Activated T-helper 1 cell treated with anti-CD3 and anti-CD28 coated beads, Interleukin-12 subunit alpha, Interleukin-12 subunit beta, Interleukin-2, Interleukin-4 antibody, amounts not matched to agents 30 ng/mL and 10 ng/mL and 1 ng/mL, durations not matched to agents 14 hours and 24 hours and 36 hours (primary cell): ENCODE data around the gene APP. TPM values are rescaled to one million over a fixed set of nuclear protein-coding genes. Genes with fewer than 3 reads are reported as not detected.

Source experiments
- DNase-seq: peaks from one replicate; pipeline ENCODE4 v3.0.0; 2021; ENCODE audit warnings: low spot score
- H3K27ac Mint-ChIP-seq: one replicate; pipeline ENCODE4 v1.8.0; 2021; ENCODE audit warnings: mild to moderate bottlenecking, mixed read lengths
- H3K27me3 Mint-ChIP-seq: one replicate; pipeline ENCODE4 v1.8.0; 2022; ENCODE audit warnings: mild to moderate bottlenecking, moderate library complexity, mixed read lengths; ENCODE audit not compliant: insufficient read depth
- H3K36me3 Mint-ChIP-seq: one replicate; pipeline ENCODE4 v1.8.0; 2021; ENCODE audit warnings: low read depth, mixed read lengths
- H3K4me1 Mint-ChIP-seq: one replicate; pipeline ENCODE4 v1.8.0; 2021; ENCODE audit warnings: low read depth, mixed read lengths
- H3K4me3 Mint-ChIP-seq: one replicate; pipeline ENCODE4 v1.8.0; 2021; ENCODE audit warnings: mild to moderate bottlenecking, moderate library complexity, mixed read lengths
- H3K9me3 Mint-ChIP-seq: one replicate; pipeline ENCODE4 v1.8.0; 2021; ENCODE audit warnings: mixed read lengths
- intact Hi-C: fragments of 100-400 bp; cut with micrococcal nuclease; formaldehyde crosslinking; loops from one replicate; pipeline ENCODE4 v1.15.1; 2024
- total RNA-seq: library from RNA; stranded (reverse); gene quantifications from 2 replicates; pipeline ENCODE4 v1.2.3, GENCODE V29; 2022

Gene APP
- total RNA-seq, 1 donor from 2014 or later, result 66.6 TPM

DNA sequence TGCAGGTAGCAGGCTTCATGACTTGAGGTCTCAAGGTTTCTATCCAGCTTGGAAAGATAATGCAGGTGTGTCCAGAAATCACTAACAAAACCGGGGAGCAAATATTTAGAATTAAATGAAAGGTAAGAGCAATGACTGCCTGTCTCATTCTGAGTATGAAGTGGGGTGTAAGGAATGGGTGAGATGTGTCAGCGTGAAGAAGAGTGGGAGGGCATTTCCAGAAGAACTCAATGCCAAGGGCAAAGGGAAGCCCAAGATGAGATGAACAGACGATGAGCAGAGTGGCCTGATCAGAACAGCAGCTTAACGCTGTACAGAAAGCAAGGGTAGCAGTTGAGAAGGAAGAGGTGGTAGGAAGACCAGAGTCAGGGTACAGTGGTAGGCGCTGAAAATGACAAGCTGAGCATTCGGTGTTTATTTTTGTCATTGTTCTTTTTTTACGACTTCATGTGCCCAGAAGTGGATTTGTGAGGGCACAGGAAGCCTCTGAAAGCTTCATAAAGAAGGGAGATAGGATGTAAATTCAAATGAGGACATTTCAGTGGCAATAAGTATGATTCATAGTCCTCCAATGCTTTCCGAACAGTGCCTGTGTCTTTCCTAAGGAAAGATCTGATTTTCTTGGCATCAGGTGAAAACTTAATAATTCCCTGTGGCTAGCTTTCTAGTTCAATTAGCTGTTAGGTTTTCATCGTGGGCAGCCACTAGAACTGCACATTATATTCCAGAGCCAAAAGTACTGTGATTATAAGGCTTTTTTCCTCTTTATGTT, 190.5 kb downstream of the APP start:
- no peaks in the 10 kb centered on the region for H3K4me1 Mint-ChIP-seq
- no peak for DNase-seq
- intact Hi-C loops, result no loop called here
- H3K9me3 Mint-ChIP-seq, result no peaks in the 10 kb centered on the region
- no peaks in the 10 kb centered on the region for H3K27me3 Mint-ChIP-seq
- H3K27ac Mint-ChIP-seq, result peak overlapping the region; percentile 61
- peaks cover 16% of the 10 kb centered on the region for H3K36me3 Mint-ChIP-seq
- no peak overlapping the region for H3K4me3 Mint-ChIP-seq

DNA sequence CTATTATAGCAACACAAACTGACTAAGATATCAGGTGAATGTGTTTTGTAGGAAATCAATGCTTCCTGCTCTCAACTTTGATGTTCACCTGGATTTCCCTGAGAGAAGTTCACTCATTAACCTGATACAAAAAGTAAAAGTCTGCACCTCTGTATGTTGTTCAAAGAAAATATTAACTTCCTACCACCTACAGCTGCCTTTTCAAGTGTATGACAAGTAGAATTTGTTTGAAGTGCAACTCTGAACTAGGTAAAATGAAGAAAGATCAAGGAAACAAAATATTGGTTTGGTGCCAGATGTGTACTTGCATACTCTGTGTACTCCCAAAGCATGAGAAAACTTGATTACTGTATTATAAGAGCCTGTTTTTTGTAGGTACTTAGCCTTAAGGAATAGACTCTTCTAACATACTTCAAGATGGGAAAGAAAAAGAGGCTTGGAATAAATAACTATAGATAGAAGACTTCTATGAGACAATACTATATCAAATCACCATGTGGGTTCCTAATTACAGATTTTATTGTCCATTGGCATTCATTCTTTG, 193.4 kb downstream of the APP start:
- no peak overlapping the region for H3K4me3 Mint-ChIP-seq
- no peak overlapping the region for H3K27ac Mint-ChIP-seq
- no peak for DNase-seq
- H3K4me1 Mint-ChIP-seq, result no peaks in the 10 kb centered on the region
- no peaks in the 10 kb centered on the region for H3K9me3 Mint-ChIP-seq
- intact Hi-C loops, result no loop called here
- peaks cover 26% of the 10 kb centered on the region for H3K36me3 Mint-ChIP-seq
- no peaks in the 10 kb centered on the region for H3K27me3 Mint-ChIP-seq

DNA sequence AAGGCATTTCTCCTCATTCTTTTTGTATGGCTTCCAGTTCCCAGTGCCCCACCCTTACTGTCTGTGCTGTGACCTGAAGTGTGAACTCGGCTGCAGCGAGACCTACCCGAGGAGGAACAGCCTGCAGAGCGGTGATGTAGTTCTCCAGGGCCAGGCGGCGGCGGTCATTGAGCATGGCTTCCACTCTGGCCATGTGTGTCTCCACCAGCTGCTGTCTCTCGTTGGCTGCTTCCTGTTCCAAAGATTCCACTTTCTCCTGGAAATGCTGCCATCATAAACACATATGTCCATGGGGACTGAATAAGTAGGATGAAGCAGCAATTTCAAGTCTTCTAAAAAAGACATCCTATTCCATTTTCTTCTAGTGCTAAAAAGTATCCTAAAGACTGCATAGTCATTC, 195.6 kb downstream of the APP start:
- H3K27me3 Mint-ChIP-seq, result no peaks in the 10 kb centered on the region
- H3K9me3 Mint-ChIP-seq, result peaks cover 5% of the 10 kb centered on the region
- intact Hi-C loops, result no loop called here
- peaks cover 29% of the 10 kb centered on the region for H3K36me3 Mint-ChIP-seq
- H3K4me1 Mint-ChIP-seq, result no peaks in the 10 kb centered on the region
- DNase-seq, result no peak
- H3K27ac Mint-ChIP-seq, result no peak overlapping the region
- no peak overlapping the region for H3K4me3 Mint-ChIP-seq

DNA sequence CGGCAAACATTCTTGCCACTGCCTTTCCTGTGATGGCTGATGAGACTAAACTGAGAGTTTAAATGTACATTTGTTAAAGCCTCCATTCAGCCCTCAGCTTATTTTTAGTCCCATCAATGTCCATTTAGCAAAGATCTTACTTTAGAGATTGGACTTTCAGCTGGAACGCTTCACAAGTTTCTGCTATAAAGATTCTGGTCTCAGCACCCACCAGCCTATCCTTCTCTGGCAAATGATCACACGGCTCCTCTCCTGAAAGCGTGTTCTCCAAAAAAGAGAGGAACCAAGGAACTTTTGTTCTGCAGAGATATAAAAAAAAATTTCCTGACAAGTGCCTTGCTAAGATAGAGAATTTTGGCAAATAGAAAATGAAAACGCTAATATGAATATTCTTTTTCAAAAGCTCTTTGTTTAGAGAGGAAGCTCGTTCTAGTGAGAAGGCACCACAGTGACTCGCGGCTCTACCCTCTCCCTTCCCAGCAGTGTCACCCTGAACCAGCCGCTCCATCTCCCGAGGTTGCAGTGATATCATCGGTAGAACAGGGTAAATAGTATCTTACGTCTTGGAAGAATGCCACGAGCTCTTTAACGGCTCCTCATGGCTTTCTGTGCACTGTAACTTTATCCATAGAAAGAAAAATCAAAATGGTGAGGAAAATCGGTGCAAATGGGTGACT, 200.2 kb downstream of the APP start:
- Mint-ChIP-seq H3K36me3 (peaks cover 22% of the 10 kb centered on the region), H3K4me3 (no peak overlapping the region), H3K27me3 (no peaks in the 10 kb centered on the region), H3K27ac (no peak overlapping the region), H3K4me1 (peaks cover 12% of the 10 kb centered on the region), H3K9me3 (peaks cover 5% of the 10 kb centered on the region)
- DNase-seq, result no peak
- intact Hi-C loops, result no loop called here

DNA sequence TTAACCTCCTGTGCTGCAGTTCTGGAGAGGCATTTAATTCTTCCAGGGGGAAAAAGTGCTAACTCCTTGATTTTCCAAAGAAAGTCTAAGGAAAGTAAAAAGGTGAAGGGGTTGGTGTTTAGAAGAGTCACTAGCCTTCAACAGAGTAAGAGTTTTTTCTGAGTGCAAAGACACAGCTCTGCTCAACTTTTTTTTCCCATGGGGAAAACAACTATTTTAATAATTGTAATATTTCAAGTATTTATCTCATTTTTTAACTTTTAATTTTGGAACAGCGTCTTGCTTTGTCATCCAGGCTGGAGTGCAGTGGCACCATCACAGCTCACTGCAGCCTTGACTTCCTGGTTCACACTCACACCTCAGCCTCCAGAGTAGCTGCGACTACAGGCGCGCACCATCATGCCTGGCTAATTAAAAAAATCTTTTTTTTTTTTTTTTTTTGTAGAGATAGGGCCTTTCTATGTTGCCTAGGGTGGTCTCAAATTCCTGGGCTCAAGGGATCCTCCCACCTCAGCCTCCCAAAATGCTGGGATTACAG, 202.6 kb downstream of the APP start:
- no peak for DNase-seq
- peak overlapping the region; percentile 67 for H3K27ac Mint-ChIP-seq
- intact Hi-C loops, result no loop called here

DNA sequence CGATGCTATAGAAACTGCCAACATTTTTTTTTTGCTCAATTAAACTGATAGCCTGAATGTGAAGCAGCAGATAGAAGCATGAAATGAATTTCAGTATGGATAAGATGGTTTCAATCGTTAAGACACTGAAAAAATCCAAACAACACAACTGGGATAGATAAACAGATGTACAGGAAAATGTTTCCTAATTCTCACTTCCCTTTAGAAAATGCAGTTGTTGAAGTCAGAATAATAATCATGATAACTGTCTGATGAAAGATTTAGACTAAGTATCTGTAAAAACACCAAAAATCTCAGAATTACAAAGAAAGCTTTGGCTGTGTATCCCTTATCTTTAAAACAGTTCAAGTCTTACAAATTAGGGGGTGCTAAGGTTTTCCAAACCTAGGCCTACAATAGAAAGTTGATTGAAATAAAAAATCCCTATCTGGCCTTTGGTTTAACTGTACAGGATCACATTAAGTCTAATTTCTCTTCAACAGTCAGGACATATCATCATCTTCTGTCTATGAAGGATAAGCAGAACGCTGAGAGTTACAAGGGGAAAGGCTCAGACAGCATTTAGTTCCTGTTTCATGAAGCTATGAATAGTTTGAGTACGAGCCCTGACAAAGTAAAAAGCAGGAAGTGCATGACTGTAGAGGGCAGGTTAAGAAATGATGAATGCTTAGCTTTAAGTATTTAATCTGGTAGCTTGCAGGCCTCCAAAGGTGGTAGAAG, 203.2 kb downstream of the APP start:
- no peak overlapping the region for H3K4me3 Mint-ChIP-seq
- H3K9me3 Mint-ChIP-seq, result peaks cover 5% of the 10 kb centered on the region
- intact Hi-C loops, result no loop called here
- H3K27ac Mint-ChIP-seq, result peak overlapping the region; percentile 67
- peaks cover 8% of the 10 kb centered on the region for H3K36me3 Mint-ChIP-seq
- no peaks in the 10 kb centered on the region for H3K27me3 Mint-ChIP-seq
- DNase-seq, result no peak
- peaks cover 12% of the 10 kb centered on the region for H3K4me1 Mint-ChIP-seq

More for the DNA sequence above, 202.6 kb downstream of the APP start:
- Mint-ChIP-seq H3K27me3 (no peaks in the 10 kb centered on the region), H3K4me1 (peaks cover 12% of the 10 kb centered on the region), H3K9me3 (peaks cover 5% of the 10 kb centered on the region), H3K4me3 (no peak overlapping the region), H3K36me3 (peaks cover 14% of the 10 kb centered on the region)

DNA sequence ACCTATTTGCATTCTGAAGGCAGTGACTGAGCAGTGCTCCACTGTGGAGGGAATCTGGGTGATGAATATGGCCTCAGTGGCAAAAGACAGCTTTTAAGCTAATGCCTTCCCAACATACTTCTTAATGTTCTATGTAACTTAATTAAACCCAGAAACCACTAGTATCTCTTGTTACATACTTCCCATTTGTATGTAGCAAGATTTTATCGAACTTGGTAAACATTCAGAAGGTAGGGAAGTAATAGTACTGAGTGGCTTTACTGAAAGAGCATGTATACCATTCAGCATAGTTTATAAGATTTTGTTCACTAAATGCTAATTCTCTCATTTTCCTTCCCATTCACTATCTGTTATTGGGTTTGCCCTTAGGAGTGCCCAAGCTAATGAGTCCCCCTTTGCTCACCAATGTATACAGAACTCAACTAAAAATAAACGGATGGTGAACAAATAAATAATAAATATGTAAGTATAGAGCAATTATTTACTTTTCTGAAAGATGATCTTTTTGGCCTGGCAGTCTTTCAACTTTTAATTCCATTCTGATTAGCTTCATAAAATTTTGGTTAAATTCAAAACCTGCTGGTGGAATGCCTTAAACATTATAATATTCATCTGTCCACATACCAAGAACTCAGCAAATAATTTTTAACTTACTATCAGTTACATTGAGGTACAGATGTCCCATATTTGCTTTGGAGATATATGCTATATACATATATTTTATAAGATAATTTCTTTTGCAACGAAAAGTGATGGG, 204.4 kb downstream of the APP start:
- H3K36me3 Mint-ChIP-seq, result peaks cover 4% of the 10 kb centered on the region
- intact Hi-C loops, result no loop called here

DNA sequence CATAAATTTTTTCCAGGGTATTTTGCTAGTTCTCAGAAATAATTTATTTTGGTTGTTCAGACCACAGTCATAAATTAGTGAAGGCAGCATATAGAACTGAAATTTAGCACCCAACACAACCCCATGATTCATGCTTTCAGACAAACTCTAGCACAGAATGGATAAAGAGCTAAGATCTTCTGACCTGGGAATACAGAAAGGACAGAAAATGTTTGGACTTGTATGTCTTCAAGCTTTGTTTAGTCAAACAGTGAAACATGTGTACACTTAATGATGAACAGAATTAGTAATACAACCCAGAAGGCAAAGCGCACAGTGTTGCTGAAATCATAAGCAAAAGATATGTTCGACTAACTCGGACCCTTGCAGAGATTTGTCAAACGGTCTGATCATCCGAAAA, 205.6 kb downstream of the APP start:
- intact Hi-C loops, result no loop called here
- Mint-ChIP-seq H3K27ac (no peak overlapping the region), H3K36me3 (peaks cover 4% of the 10 kb centered on the region), H3K4me3 (no peak overlapping the region), H3K4me1 (peaks cover 12% of the 10 kb centered on the region), H3K9me3 (no peaks in the 10 kb centered on the region), H3K27me3 (no peaks in the 10 kb centered on the region)
- no peak for DNase-seq

More for the DNA sequence above, 204.4 kb downstream of the APP start:
- H3K9me3 Mint-ChIP-seq, result no peaks in the 10 kb centered on the region
- no peak overlapping the region for H3K4me3 Mint-ChIP-seq
- H3K4me1 Mint-ChIP-seq, result peaks cover 12% of the 10 kb centered on the region
- no peak for DNase-seq
- H3K27ac Mint-ChIP-seq, result no peak overlapping the region
- no peaks in the 10 kb centered on the region for H3K27me3 Mint-ChIP-seq

DNA sequence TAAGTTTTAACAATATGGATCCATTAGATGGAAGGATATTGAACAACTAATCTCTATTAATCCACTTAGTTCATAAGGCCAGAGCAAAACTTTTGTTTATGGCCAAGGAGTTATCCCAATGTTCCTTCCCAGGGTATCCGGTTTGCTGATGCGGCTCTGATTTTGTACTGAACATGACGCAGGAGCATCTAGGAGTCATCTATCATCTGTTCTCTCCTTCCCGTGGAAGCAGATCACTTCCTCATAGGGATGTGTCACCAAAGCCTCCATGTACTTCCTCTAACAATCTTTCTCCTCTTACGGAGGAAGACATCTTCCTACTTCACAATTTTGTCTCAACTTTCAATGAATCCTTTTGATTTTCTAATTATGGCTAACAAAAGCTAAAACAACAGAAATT, 206.6 kb downstream of the APP start:
- H3K9me3 Mint-ChIP-seq, result no peaks in the 10 kb centered on the region
- intact Hi-C loops, result no loop called here
- H3K36me3 Mint-ChIP-seq, result peaks cover 4% of the 10 kb centered on the region
- no peak for DNase-seq
- no peak overlapping the region for H3K4me3 Mint-ChIP-seq
- H3K4me1 Mint-ChIP-seq, result peaks cover 12% of the 10 kb centered on the region
- no peaks in the 10 kb centered on the region for H3K27me3 Mint-ChIP-seq
- H3K27ac Mint-ChIP-seq, result no peak overlapping the region

DNA sequence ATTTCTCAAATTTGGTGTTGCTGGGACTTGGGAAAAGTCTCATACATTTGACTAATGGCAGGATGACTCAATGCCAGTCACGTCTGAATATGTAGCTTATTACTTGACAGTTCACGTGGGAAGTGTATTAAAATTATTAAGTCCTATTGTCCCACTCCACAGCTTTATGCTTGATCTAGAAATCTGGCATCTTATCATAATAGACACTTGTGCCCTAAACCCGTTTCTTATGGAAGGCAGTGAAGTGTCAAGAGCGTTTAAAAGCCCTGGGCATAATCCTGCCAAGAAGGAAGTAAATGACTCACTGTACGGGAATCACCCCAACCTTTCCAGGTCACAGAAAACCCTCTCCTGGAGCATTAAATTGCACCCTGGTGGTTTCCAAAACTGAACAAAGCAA, 207.4 kb downstream of the APP start:
- Mint-ChIP-seq H3K36me3 (peaks cover 4% of the 10 kb centered on the region), H3K4me3 (no peak overlapping the region), H3K27ac (no peak overlapping the region), H3K4me1 (peaks cover 12% of the 10 kb centered on the region), H3K27me3 (no peaks in the 10 kb centered on the region), H3K9me3 (no peaks in the 10 kb centered on the region)
- intact Hi-C loops, result no loop called here
- DNase-seq, result no peak

DNA sequence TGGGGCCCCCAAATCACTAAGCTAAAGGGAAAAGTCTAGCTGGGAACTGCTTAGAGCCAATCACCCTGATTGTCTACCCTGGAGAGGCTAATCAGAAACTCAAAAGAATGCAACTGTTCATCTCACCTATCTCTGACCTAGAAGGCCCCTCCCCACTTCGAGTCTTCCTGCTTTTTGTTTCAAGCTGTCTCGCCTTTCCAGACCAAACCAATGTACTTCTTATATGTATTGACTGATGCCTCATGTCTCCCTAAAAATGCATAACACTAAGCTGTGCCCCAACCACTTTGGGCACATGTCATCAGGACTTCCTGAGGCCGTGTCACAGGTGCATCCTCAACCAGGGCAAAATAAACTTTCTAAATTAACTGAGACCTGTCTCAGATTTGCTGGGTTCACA, 209.5 kb downstream of the APP start:
- H3K36me3 Mint-ChIP-seq, result no peaks in the 10 kb centered on the region
- no peak overlapping the region for H3K4me3 Mint-ChIP-seq
- intact Hi-C loops, result no loop called here
- H3K4me1 Mint-ChIP-seq, result no peaks in the 10 kb centered on the region
- DNase-seq, result no peak
- H3K27me3 Mint-ChIP-seq, result no peaks in the 10 kb centered on the region
- H3K27ac Mint-ChIP-seq, result no peak overlapping the region
- H3K9me3 Mint-ChIP-seq, result no peaks in the 10 kb centered on the region

DNA sequence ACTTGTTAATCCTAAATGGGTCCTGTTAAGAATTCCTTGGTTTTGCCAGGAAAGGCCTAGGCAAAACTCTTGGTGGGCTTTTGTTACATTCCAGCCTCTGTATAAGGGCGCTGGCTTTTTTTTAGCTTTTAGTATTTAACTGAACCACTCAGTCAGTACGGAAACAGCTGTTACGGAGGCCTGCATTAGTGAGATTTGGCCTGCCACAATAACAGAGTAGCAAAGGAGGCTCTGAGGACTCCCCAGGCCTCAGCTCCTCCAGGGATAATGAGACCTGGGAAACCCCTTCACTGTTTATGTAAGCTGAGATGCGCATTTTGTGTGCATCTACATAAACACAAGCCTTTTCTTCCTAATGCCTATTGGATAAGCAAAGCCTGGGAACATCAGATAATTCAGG, 210.2 kb downstream of the APP start:
- H3K36me3 Mint-ChIP-seq, result no peaks in the 10 kb centered on the region
- no peak for DNase-seq
- no peak overlapping the region for H3K4me3 Mint-ChIP-seq
- intact Hi-C loops, result no loop called here
- H3K27ac Mint-ChIP-seq, result no peak overlapping the region
- H3K4me1 Mint-ChIP-seq, result no peaks in the 10 kb centered on the region
- H3K9me3 Mint-ChIP-seq, result no peaks in the 10 kb centered on the region
- H3K27me3 Mint-ChIP-seq, result no peaks in the 10 kb centered on the region
